ENCODE data around the gene MYBPC3. TPM values are rescaled to one million over a fixed set of nuclear protein-coding genes. Genes with fewer than 3 reads are reported as not detected.
"Not testable (repeated sequence)": the region's sequence is repeated elsewhere in the genome, so short reads cannot be mapped to it uniquely, and the experiment has no call there.

The MYBPC3 gene
- total RNA-seq, 1 experiment from 2014 or later = not detected

- DNase-seq (ENCODE audit: low spot score) = no peak
These were observed 28.0 kb downstream of the MYBPC3 start for GRCh38 chr11:47324520-47324919.

- no peak for DNase-seq (ENCODE audit: low spot score)
These were observed 34.3 kb downstream of the MYBPC3 start for GRCh38 chr11:47318166-47318565.

GRCh38 chr11:47317064-47317828 lies 35.3 kb downstream of the MYBPC3 start:
- no peak for DNase-seq (ENCODE audit: low spot score)

- not testable (repeated sequence) for DNase-seq (ENCODE audit: low spot score)
These were observed 36.0 kb downstream of the MYBPC3 start for GRCh38 chr11:47316501-47316900.

- DNase-seq (ENCODE audit: low spot score) = no peak
These were observed 37.5 kb downstream of the MYBPC3 start for GRCh38 chr11:47314992-47315391.

GRCh38 chr11:47308050-47308823 lies 44.3 kb downstream of the MYBPC3 start:
- no peak for DNase-seq (ENCODE audit: low spot score)

- no peak for DNase-seq (ENCODE audit: low spot score)
These were observed 46.0 kb downstream of the MYBPC3 start for GRCh38 chr11:47306484-47306844.

GRCh38 chr11:47305734-47306483 lies 46.6 kb downstream of the MYBPC3 start:
- no peak for DNase-seq (ENCODE audit: low spot score)

- no peak for DNase-seq (ENCODE audit: low spot score)
These were observed 49.6 kb downstream of the MYBPC3 start for GRCh38 chr11:47302853-47303252.

- DNase-seq (ENCODE audit: low spot score) = no peak
These were observed 53.4 kb downstream of the MYBPC3 start for GRCh38 chr11:47299078-47299477.

- DNase-seq (ENCODE audit: low spot score) = no peak
These were observed 56.5 kb downstream of the MYBPC3 start for GRCh38 chr11:47296045-47296444.

- DNase-seq (ENCODE audit: low spot score) = no peak
These were observed 57.1 kb downstream of the MYBPC3 start for GRCh38 chr11:47295385-47295784.

- no peak for DNase-seq (ENCODE audit: low spot score)
These were observed 62.6 kb downstream of the MYBPC3 start for GRCh38 chr11:47289856-47290255.

GRCh38 chr11:47288066-47288465 lies 64.4 kb downstream of the MYBPC3 start:
- no peak for DNase-seq (ENCODE audit: low spot score)

GRCh38 chr11:47285969-47286770 lies 66.3 kb downstream of the MYBPC3 start:
- no peak for DNase-seq (ENCODE audit: low spot score)

- no peak for DNase-seq (ENCODE audit: low spot score)
These were observed 68.4 kb downstream of the MYBPC3 start for GRCh38 chr11:47284151-47284550.

GRCh38 chr11:47282462-47282861 lies 70.0 kb downstream of the MYBPC3 start:
- no peak for DNase-seq (ENCODE audit: low spot score)
